HFFc6 (cell line): ENCODE results near the gene ADCY2. TPM values are rescaled to one million over a fixed set of nuclear protein-coding genes. Genes with fewer than 3 reads are reported as not detected.

Experiments used
- DNase-seq: peaks from one replicate; pipeline ENCODE4 v3.0.0-alpha.2; 2018
- H3K27ac Mint-ChIP-seq: 2 replicates; pipeline ENCODE4 v1.8.0; 2020; ENCODE audit warnings: mild to moderate bottlenecking, mixed read lengths
- H3K27me3 Mint-ChIP-seq: 2 replicates; pipeline ENCODE4 v1.8.0; 2021; ENCODE audit warnings: mild to moderate bottlenecking, moderate library complexity, mixed read lengths; ENCODE audit not compliant: insufficient read depth
- H3K36me3 Mint-ChIP-seq: 2 replicates; pipeline ENCODE4 v1.8.0; 2021; ENCODE audit warnings: low read depth, mixed read lengths
- H3K4me1 Mint-ChIP-seq: 2 replicates; pipeline ENCODE4 v1.8.0; 2020; ENCODE audit warnings: low read depth, mixed read lengths
- H3K4me3 Mint-ChIP-seq: 2 replicates; pipeline ENCODE4 v1.8.0; 2020; ENCODE audit warnings: mild to moderate bottlenecking, moderate library complexity, mixed read lengths
- H3K9me3 Mint-ChIP-seq: 2 replicates; pipeline ENCODE4 v1.8.0; 2020; ENCODE audit warnings: mild to moderate bottlenecking, mixed read lengths
- CTCF ChIP-seq: fragments of 200-600 bp; sonication (generic); IDR thresholded peaks from 2 replicates; pipeline ENCODE4 v1.5.0; 2021; ENCODE audit warnings: antibody characterized with exemption, mild to moderate bottlenecking
- total RNA-seq, 6 experiments: library from RNA; stranded (reverse); fragmentation: NEBNext Ultra II Directional; extraction: Animal tissue kit (Norgen Biotek cat#: 25700); gene quantifications; 2 replicates in 1 of 6; 3 replicates in 5 of 6; pipeline ENCODE4 v1.2.3, GENCODE V29; 2021

Gene ADCY2
- total RNA-seq, 6 experiments from 2014 or later: not detected

DNA sequence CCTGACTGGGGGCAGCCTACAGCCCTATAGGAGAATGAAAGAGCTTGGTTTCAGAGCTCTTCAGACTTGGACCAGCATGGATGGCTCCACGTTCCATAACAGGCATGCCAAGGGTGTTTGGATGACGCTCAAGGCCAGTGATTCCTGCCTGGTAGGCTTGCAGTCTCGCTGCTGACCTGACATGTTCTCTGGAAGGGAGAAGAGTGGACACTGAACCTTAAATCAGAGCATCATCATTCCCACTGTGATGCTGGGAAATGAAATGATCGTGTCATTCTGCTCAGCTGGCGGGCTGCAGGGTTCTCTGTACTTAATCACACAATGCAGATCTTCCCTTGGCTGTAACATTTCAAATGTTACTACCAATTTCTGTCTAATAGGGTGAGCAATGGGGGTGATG, 398.0 kb downstream of the ADCY2 start:
- TF ChIP-seq CTCF: no peak
- Mint-ChIP-seq H3K36me3 (no peaks in the 10 kb centered on the region), H3K27ac (no peak overlapping the region), H3K4me1 (no peaks in the 10 kb centered on the region), H3K27me3 (peaks cover 4% of the 10 kb centered on the region; the same call in 1 of the 2 replicates), H3K4me3 (no peak overlapping the region), H3K9me3 (peaks cover 11% of the 10 kb centered on the region; the same call in 1 of the 2 replicates)
- no peak for DNase-seq

GRCh38 chr5:7794311-7794710, 398.4 kb downstream of the ADCY2 start:
- no peak overlapping the region for H3K4me3 Mint-ChIP-seq
- no peak for DNase-seq
- peaks cover 11% of the 10 kb centered on the region; the same call in 1 of the 2 replicates for H3K9me3 Mint-ChIP-seq
- H3K27ac Mint-ChIP-seq: no peak overlapping the region
- TF ChIP-seq CTCF: no peak
- H3K27me3 Mint-ChIP-seq: peaks cover 4% of the 10 kb centered on the region; the same call in 1 of the 2 replicates
- no peaks in the 10 kb centered on the region for H3K36me3 Mint-ChIP-seq
- no peaks in the 10 kb centered on the region for H3K4me1 Mint-ChIP-seq

- H3K9me3 Mint-ChIP-seq: peaks cover 11% of the 10 kb centered on the region; the same call in 1 of the 2 replicates
- H3K4me3 Mint-ChIP-seq: no peak overlapping the region
- TF ChIP-seq CTCF: no peak
- no peaks in the 10 kb centered on the region for H3K4me1 Mint-ChIP-seq
- no peak for DNase-seq
- H3K36me3 Mint-ChIP-seq: no peaks in the 10 kb centered on the region
- peaks cover 4% of the 10 kb centered on the region; the same call in 1 of the 2 replicates for H3K27me3 Mint-ChIP-seq
- H3K27ac Mint-ChIP-seq: no peak overlapping the region
Observed at GRCh38 chr5:7794823-7795222, 398.9 kb downstream of the ADCY2 start.

DNA sequence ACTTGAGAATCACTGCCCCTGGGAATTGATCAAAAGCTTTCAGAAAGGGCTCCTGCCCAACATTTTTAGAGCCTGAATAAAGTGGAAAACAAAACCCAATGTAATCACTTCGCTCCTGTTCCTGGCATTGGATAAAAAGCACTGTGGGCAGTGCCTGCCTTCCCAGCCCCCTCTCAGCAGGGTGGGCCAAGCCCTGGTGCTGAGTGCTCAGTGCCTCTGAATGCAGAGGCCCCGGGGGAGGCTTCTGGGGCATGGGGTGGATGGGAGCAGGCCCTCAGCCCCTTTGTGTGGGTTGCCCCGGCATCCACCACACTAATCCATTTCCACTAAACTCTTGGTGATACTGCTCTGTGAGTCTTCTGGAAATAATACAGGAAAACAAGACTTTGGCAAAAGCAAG, 399.4 kb downstream of the ADCY2 start:
- Mint-ChIP-seq H3K36me3 (no peaks in the 10 kb centered on the region), H3K4me1 (no peaks in the 10 kb centered on the region), H3K9me3 (peaks cover 11% of the 10 kb centered on the region; the same call in 1 of the 2 replicates), H3K27ac (no peak overlapping the region), H3K4me3 (no peak overlapping the region), H3K27me3 (peaks cover 4% of the 10 kb centered on the region; the same call in 1 of the 2 replicates)
- no peak for DNase-seq
- TF ChIP-seq CTCF: no peak

DNA sequence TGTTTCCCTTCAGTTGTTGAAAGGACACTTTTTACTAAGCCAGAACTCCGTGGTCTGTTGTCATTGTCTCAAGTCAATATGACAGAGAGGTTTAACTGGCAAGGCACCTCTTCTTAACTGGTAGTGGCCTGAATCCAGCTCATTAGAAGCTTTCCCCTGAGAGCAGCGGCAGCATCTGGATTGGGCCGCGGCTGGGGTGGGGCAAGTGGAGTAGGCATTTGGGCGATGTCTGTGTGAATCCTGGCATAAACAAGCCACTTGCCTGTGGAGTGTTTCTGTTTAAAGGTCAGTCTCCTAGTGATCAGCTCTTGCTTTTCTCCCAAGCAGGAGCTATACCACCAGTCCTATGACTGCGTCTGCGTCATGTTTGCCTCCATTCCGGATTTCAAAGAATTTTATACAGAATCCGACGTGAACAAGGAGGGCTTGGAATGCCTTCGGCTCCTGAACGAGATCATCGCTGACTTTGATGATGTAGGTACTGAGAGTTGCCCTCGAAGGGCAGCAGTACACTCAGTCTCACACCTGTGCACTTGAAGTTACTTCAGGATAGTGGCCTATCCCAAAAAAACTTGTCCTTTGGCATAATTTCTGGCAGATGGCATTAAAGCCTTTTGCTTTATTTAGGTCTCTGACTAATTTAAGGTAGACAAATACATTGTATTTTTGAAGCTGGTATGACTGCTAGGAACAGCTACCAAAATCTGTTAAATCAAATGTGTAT, 406.1 kb downstream of the ADCY2 start:
- H3K9me3 Mint-ChIP-seq: peaks cover 7% of the 10 kb centered on the region; the same call in 1 of the 2 replicates
- no peaks in the 10 kb centered on the region for H3K36me3 Mint-ChIP-seq
- no peak overlapping the region for H3K4me3 Mint-ChIP-seq
- H3K27ac Mint-ChIP-seq: no peak overlapping the region
- no peak for DNase-seq
- H3K4me1 Mint-ChIP-seq: no peaks in the 10 kb centered on the region
- H3K27me3 Mint-ChIP-seq: no peaks in the 10 kb centered on the region; the same call in 1 of the 2 replicates
- no peak for TF ChIP-seq CTCF
